Loucy (cell line): ENCODE measurements around the gene MTMR2.

Experiments used
- H2AFZ ChIP-seq: fragments of 200-600 bp; sonication (generic); 2 replicates; pipeline ENCODE4 v1.6.0; 2016; ENCODE audit warnings: antibody characterized with exemption, mild to moderate bottlenecking, low read length, moderate library complexity
- H3F3A ChIP-seq: fragments of 200-600 bp; 2 replicates; pipeline ENCODE4 v1.6.0; 2016; ENCODE audit warnings: antibody characterized with exemption, low read depth, mild to moderate bottlenecking
- H3K27me3 ChIP-seq: fragments of 200-600 bp; sonication (generic); 2 replicates; pipeline ENCODE4 v1.6.1; 2014; ENCODE audit warnings: low read length, mild to moderate bottlenecking; ENCODE audit not compliant: insufficient read depth, poor library complexity, severe bottlenecking
- H3K36me3 ChIP-seq: fragments of 200-600 bp; sonication (generic); 2 replicates; pipeline ENCODE4 v1.6.1; 2016; ENCODE audit warnings: low read length; ENCODE audit not compliant: insufficient read depth
- H3K4me1 ChIP-seq: fragments of 200-600 bp; sonication (generic); 2 replicates; pipeline ENCODE4 v1.5.1; 2014; ENCODE audit warnings: low read length, mild to moderate bottlenecking; ENCODE audit not compliant: insufficient read depth, poor library complexity, severe bottlenecking
- H3K4me2 ChIP-seq: fragments of 200-600 bp; sonication (generic); 2 replicates; pipeline ENCODE4 v1.6.0; 2014; ENCODE audit warnings: antibody characterized with exemption, low read length, low read depth, mild to moderate bottlenecking; ENCODE audit not compliant: poor library complexity, severe bottlenecking
- H3K4me3 ChIP-seq: fragments of 200-600 bp; sonication (generic); 2 replicates; pipeline ENCODE4 v1.5.1; 2014; ENCODE audit warnings: low read length, mild to moderate bottlenecking, mixed read lengths; ENCODE audit not compliant: poor library complexity, severe bottlenecking
- H3K79me2 ChIP-seq: fragments of 200-600 bp; sonication (generic); 2 replicates; pipeline ENCODE4 v1.6.1; 2014; ENCODE audit warnings: low read length; ENCODE audit not compliant: insufficient read depth
- H3K9ac ChIP-seq: fragments of 200-600 bp; sonication (generic); 2 replicates; pipeline ENCODE4 v1.6.0; 2014; ENCODE audit warnings: mild to moderate bottlenecking, low read depth, low read length, moderate library complexity; ENCODE audit not compliant: poor library complexity, severe bottlenecking
- H3K9me2 ChIP-seq: fragments of 200-600 bp; sonication (generic); replicated peaks from 2 replicates; pipeline ENCODE4 v1.6.1; 2016; ENCODE audit warnings: low read depth, low read length, mixed read lengths
- H3K9me3 ChIP-seq: fragments of 200-600 bp; sonication (generic); 2 replicates; pipeline ENCODE4 v1.6.1; 2014; ENCODE audit warnings: mild to moderate bottlenecking, antibody characterized with exemption, low read length, low read depth; ENCODE audit not compliant: insufficient read depth
- H4K20me1 ChIP-seq: fragments of 200-600 bp; sonication (generic); 2 replicates; pipeline ENCODE4 v1.6.0; 2014; ENCODE audit warnings: antibody characterized with exemption, low read length, mild to moderate bottlenecking; ENCODE audit not compliant: insufficient read depth, poor library complexity, severe bottlenecking
- EZH2phosphoT487 ChIP-seq: fragments of 200-600 bp; IDR thresholded peaks from 2 replicates; pipeline ENCODE4 v1.6.1; 2018; ENCODE audit warnings: antibody characterized with exemption, mild to moderate bottlenecking, moderate library complexity, borderline replicate concordance
- TF ChIP-seq, protein P1 (sequence below): fragments of 200-600 bp; sonication (generic); conservative IDR thresholded peaks from 2 replicates; pipeline ENCODE4 v1.5.1; 2014; ENCODE audit warnings: mild to moderate bottlenecking, antibody characterized with exemption, low read length

Gene MTMR2

GRCh38 chr11:95913830-95914615, 9.9 kb downstream of the MTMR2 start:
- Histone ChIP-seq H3K9me3 (no peaks in the 10 kb centered on the region), H3K4me1 (peaks cover 47% of the 10 kb centered on the region), H2AFZ (no peak overlapping the region), H3K9ac (no peak overlapping the region), H3K36me3 (no peaks in the 10 kb centered on the region), H3K27me3 (no peaks in the 10 kb centered on the region), H4K20me1 (peaks cover 25% of the 10 kb centered on the region), H3K4me3 (no peak overlapping the region), H3K9me2 (no peaks in the 10 kb centered on the region), H3F3A (no peaks in the 10 kb centered on the region), H3K4me2 (peak overlapping the region; percentile 27), H3K79me2 (peaks cover 61% of the 10 kb centered on the region)
- TF ChIP-seq, protein P1, sequence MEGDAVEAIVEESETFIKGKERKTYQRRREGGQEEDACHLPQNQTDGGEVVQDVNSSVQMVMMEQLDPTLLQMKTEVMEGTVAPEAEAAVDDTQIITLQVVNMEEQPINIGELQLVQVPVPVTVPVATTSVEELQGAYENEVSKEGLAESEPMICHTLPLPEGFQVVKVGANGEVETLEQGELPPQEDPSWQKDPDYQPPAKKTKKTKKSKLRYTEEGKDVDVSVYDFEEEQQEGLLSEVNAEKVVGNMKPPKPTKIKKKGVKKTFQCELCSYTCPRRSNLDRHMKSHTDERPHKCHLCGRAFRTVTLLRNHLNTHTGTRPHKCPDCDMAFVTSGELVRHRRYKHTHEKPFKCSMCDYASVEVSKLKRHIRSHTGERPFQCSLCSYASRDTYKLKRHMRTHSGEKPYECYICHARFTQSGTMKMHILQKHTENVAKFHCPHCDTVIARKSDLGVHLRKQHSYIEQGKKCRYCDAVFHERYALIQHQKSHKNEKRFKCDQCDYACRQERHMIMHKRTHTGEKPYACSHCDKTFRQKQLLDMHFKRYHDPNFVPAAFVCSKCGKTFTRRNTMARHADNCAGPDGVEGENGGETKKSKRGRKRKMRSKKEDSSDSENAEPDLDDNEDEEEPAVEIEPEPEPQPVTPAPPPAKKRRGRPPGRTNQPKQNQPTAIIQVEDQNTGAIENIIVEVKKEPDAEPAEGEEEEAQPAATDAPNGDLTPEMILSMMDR, result no peak
- no peak for TF ChIP-seq EZH2phosphoT487

DNA sequence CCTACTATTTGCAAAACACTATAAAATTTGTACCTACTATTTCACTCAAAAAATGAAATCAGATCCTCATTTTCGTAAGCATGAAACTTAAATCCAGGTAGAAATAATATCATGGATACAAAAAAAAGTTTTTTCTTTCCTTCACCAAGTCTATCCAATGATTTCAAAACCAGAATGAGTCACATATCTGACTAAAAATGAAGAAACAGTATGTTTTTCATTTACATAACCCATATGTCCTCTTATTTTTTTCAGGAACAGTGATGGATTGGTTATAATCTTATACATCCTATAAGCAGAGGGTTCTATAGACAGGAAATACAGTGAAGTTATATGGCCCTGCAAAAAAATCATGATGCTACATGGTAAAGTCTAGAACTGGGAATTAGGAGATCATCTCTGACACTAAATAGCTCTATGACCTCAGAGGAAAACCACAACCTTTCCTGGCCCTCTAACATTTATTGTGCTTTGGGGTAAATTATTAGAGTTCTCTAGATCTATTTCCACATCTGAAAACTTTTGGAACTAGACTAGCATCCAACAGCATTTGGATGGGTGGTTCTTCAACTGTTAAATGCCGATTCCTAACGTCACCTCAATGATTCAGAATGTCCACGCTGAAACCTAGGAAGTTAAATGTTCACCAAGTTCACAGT, 10.9 kb downstream of the MTMR2 start:
- Histone ChIP-seq H3K4me3 (no peak overlapping the region), H3F3A (no peaks in the 10 kb centered on the region), H3K9me3 (no peaks in the 10 kb centered on the region), H4K20me1 (peaks cover 17% of the 10 kb centered on the region), H3K27me3 (no peaks in the 10 kb centered on the region), H3K79me2 (peaks cover 61% of the 10 kb centered on the region), H3K4me1 (peaks cover 42% of the 10 kb centered on the region), H3K36me3 (no peaks in the 10 kb centered on the region), H3K9ac (no peak overlapping the region), H2AFZ (no peak overlapping the region), H3K9me2 (no peaks in the 10 kb centered on the region), H3K4me2 (peak overlapping the region; percentile 27)
- TF ChIP-seq, protein P1, result no peak
- no peak for TF ChIP-seq EZH2phosphoT487

DNA sequence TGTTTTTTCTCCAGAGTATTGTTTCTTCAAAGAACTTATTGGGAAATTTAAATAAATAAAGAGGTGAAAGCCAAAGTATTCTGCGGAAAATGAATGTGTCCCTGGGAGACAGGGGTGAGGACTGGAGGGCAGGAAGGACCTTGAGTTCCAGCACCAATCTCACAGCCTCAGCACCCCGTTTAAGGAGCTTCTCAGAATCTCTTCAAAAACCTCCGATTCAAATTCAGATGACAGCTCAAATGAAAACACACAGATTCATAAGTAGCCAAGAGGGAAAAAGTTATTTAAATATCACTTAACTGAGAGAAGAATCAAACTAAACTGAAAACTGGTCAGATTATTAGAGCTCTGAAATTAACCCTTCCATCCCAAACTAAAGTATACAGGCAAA, 12.5 kb downstream of the MTMR2 start:
- no peaks in the 10 kb centered on the region for H3K9me2 ChIP-seq
- TF ChIP-seq EZH2phosphoT487, result no peak
- TF ChIP-seq, protein P1, result no peak
- no peak overlapping the region for H3K4me3 ChIP-seq
- H3K27me3 ChIP-seq, result no peaks in the 10 kb centered on the region
- H3F3A ChIP-seq, result no peaks in the 10 kb centered on the region
- H3K4me2 ChIP-seq, result no peak overlapping the region
- peaks cover 33% of the 10 kb centered on the region for H3K4me1 ChIP-seq
- no peak overlapping the region for H3K9ac ChIP-seq
- no peaks in the 10 kb centered on the region for H3K36me3 ChIP-seq
- peaks cover 14% of the 10 kb centered on the region for H4K20me1 ChIP-seq
- peaks cover 63% of the 10 kb centered on the region for H3K79me2 ChIP-seq
- no peaks in the 10 kb centered on the region for H3K9me3 ChIP-seq
- H2AFZ ChIP-seq, result no peak overlapping the region
